GM10248 (cell line): ENCODE results near the gene AASS.

Source experiments
- CTCF ChIA-PET: fragments of 300-600 bp; sonication (Branson Sonifier 250); formaldehyde crosslinking; extraction: SDS; loops from one replicate; lab custom pipeline; 2021; ENCODE audit warnings: antibody characterized with exemption; lab: Yijun Ruan, JAX
- POLR2A ChIA-PET: fragments of 350-650 bp; sonication (Branson Sonifier 250); formaldehyde crosslinking; extraction: SDS; loops from one replicate; lab custom pipeline; 2020; ENCODE audit warnings: antibody characterized with exemption; lab: Yijun Ruan, JAX
- DNase-seq: peaks from one replicate; pipeline ENCODE4 v3.0.0; 2012; ENCODE audit errors: extremely low spot score
- TF ChIP-seq, protein P1 (sequence below): IDR thresholded peaks from 2 replicates; pipeline ENCODE4 v1.5.1; 2012; ENCODE audit warnings: mild to moderate bottlenecking, low read depth; ENCODE audit errors: extremely low read depth, missing control alignments, control extremely low read depth

Gene AASS

DNA sequence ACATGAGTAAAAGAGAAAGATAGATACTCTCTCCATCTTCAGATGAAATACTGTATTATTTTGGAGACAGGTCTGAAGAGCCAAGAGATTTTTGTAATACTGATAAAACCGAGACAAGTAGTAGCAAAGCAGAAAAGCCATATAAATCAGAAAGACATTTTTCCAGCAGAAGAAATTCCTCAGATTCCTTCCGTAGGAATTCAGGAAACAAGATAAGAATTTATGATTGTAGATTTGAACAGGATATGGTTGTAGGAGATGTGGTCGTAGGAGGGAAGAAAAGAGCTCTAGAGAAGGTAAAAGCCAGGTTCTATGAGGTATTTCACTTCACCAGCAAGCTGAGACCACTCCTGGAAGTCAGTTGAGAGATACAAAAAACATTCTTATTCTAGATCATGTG, 17.6 kb upstream of the AASS start:
- CTCF ChIA-PET: no interaction called here
- no peak for DNase-seq
- POLR2A ChIA-PET: no interaction called here
- TF ChIP-seq, protein P1, sequence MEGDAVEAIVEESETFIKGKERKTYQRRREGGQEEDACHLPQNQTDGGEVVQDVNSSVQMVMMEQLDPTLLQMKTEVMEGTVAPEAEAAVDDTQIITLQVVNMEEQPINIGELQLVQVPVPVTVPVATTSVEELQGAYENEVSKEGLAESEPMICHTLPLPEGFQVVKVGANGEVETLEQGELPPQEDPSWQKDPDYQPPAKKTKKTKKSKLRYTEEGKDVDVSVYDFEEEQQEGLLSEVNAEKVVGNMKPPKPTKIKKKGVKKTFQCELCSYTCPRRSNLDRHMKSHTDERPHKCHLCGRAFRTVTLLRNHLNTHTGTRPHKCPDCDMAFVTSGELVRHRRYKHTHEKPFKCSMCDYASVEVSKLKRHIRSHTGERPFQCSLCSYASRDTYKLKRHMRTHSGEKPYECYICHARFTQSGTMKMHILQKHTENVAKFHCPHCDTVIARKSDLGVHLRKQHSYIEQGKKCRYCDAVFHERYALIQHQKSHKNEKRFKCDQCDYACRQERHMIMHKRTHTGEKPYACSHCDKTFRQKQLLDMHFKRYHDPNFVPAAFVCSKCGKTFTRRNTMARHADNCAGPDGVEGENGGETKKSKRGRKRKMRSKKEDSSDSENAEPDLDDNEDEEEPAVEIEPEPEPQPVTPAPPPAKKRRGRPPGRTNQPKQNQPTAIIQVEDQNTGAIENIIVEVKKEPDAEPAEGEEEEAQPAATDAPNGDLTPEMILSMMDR: no peak

- DNase-seq: no peak
- TF ChIP-seq, protein P1: no peak
- ChIA-PET POLR2A (no interaction called here), CTCF (interaction anchor here (1.2 kb wide), 1 partner anchor 11 kb away, joined by 3 read pairs; no protein-coding TSS in a partner anchor)
Observed at GRCh38 chr7:122155566-122155965, 11.5 kb upstream of the AASS start.

GRCh38 chr7:122148878-122149277, 4.8 kb upstream of the AASS start:
- POLR2A ChIA-PET: no interaction called here
- CTCF ChIA-PET: no interaction called here
- TF ChIP-seq, protein P1: no peak
- DNase-seq: no peak

- no peak for DNase-seq
- CTCF ChIA-PET: no interaction called here
- TF ChIP-seq, protein P1: no peak
- POLR2A ChIA-PET: no interaction called here
Observed at GRCh38 chr7:122148081-122148480, 4.0 kb upstream of the AASS start.

DNA sequence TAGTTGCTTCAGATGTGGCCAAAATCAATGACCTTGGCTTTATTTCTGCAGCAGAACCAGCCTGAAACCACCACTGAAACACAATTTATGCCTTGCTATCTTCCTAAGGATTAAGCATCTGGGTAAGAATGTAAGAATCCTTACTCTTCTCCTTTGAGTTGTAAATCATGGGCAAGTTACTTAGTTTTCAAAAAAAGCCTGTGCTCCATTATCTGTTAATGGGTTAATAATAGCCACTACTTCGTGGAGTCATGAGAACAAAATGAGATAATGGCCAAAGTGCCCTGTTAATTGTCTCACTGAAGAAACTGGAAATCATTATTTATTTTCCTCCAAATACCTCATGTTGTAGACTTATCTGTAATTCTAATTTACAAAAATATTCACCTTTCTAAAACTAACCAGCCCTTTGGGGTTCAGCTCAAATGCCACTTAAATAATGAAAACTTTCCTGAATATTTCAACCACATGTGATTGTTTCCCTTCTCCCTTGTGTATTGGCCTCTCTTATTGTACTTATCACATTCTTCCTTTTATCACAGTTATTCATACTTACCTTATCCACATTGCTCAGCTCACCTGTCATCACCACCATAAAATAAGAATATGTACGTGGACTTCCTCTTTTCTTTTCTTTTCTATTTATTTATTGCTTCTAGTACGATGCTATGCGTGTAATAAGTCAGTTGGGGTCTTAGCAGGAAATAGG, 2.0 kb upstream of the AASS start:
- TF ChIP-seq, protein P1: no peak

DNA sequence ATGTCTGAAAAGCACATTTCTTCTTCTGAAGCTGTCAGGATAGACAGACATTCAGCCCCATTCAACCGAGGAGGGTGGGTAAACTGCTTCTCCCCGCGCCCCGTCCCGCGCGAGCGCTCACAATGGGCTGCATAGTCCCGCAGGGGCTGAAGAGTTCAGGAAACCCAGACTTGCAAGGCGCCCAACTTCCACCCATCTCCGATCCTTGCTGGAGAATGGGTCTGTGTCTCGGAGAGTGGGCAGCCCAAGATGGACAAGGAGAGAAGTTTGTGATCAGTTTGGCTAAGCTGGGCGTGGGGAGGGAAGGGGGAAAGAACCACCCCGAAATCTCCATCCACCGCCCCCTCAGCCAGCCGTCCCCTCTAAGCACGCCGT, 686 bp downstream of the AASS start:
- peak; percentile 7 for DNase-seq
- ChIA-PET CTCF (interaction anchor here (1.0 kb wide), 1 partner anchor 20 kb away, joined by 3 read pairs; no protein-coding TSS in a partner anchor), POLR2A (no interaction called here)
- TF ChIP-seq, protein P1: no peak

More for the DNA sequence above, 2.0 kb upstream of the AASS start:
- POLR2A ChIA-PET: no interaction called here
- DNase-seq: no peak
- CTCF ChIA-PET: interaction anchor here (1.3 kb wide), 1 partner anchor 74 kb away, joined by 3 read pairs; no protein-coding TSS in a partner anchor
